Endothelial cell of umbilical vein (primary cell): ENCODE results near the gene RORC. TPM values are rescaled to one million over a fixed set of nuclear protein-coding genes. Genes with fewer than 3 reads are reported as not detected.

Experiments
- BruUV-seq: library from RNA; stranded (reverse); fragments of 400-500 nt; replicated peaks from 2 replicates; lab custom pipeline; 2021; lab: Mats Ljungman, UMichigan
- CTCF ChIA-PET: fragments of 300-600, 350-600 bp; sonication (Branson Sonifier 250); formaldehyde crosslinking; loops from one replicate; lab custom pipeline; 2021; ENCODE audit warnings: antibody characterized with exemption, inconsistent platforms; lab: Charles Lee
- POLR2A ChIA-PET: fragments of 300-600, 350-600 bp; sonication (Branson Sonifier 250); formaldehyde crosslinking; loops from one replicate; lab custom pipeline; 2021; ENCODE audit warnings: antibody characterized with exemption, inconsistent platforms; lab: Charles Lee
- DNase-seq: peaks from one replicate; pipeline ENCODE4 v3.0.0-alpha.2; 2011; ENCODE audit warnings: low read depth, low spot score
- FAIRE-seq: peaks from 2 replicates; lab custom pipeline; 2011; peaks lifted over from hg19 to GRCh38; lab: Jason Lieb, UNC
- H2AFZ ChIP-seq: 2 replicates; pipeline ENCODE4 v1.6.0; 2012; ENCODE audit warnings: low read depth, low read length, control low read depth, inconsistent platforms
- H3K27ac ChIP-seq: 2 replicates; pipeline ENCODE4 v1.5.1; 2011; ENCODE audit warnings: low read depth, mild to moderate bottlenecking, control low read depth, low read length, moderate library complexity; ENCODE audit not compliant: insufficient read depth
- H3K27me3 ChIP-seq, 2 experiments: 2 replicates each; pipeline versions ENCODE4 v1.6.0 to v1.6.1; 2011; ENCODE audit warnings: low read length in 2 of 2, mixed read lengths in 1 of 2; ENCODE audit not compliant: control insufficient read depth in 2 of 2, insufficient read depth in 2 of 2
- H3K36me3 ChIP-seq, 2 experiments: 2 replicates in 1 of 2; 3 replicates in 1 of 2; pipeline ENCODE4 v1.5.1; 2011; ENCODE audit warnings: low read length in 2 of 2, mild to moderate bottlenecking in 1 of 2, moderate library complexity in 1 of 2; ENCODE audit not compliant: control insufficient read depth in 2 of 2, insufficient read depth in 2 of 2; ENCODE audit errors: extremely low read depth in 1 of 2
- H3K4me1 ChIP-seq: 3 replicates; pipeline ENCODE4 v1.5.1; 2011; ENCODE audit warnings: mild to moderate bottlenecking, low read length; ENCODE audit not compliant: control insufficient read depth, insufficient read depth; ENCODE audit errors: extremely low read depth
- H3K4me2 ChIP-seq: 2 replicates; pipeline ENCODE4 v1.6.1; 2011; ENCODE audit warnings: low read length, control low read depth, mixed read lengths; ENCODE audit not compliant: insufficient read depth
- H3K4me3 ChIP-seq, 3 experiments: fragments of 200-600 bp in 1 of 3; sonication (generic), shearing (Covaris generic) in 1 of 3; replicated peaks in 1 of 3; 2 replicates each; pipeline ENCODE4 v1.5.1; 2011 to 2016; ENCODE audit warnings: control low read depth in 3 of 3, low read length in 3 of 3, mild to moderate bottlenecking in 2 of 3, inconsistent platforms in 1 of 3, low read depth in 1 of 3, moderate library complexity in 1 of 3; ENCODE audit not compliant: insufficient read depth in 1 of 3
- H3K79me2 ChIP-seq: 2 replicates; pipeline ENCODE4 v1.6.0; 2012; ENCODE audit warnings: low read length, inconsistent platforms; ENCODE audit not compliant: control insufficient read depth, insufficient read depth
- H3K9ac ChIP-seq: replicated peaks from 2 replicates; pipeline ENCODE3; 2011; ENCODE audit warnings: low read length, control low read depth; ENCODE audit not compliant: insufficient read depth; ENCODE audit errors: extremely low read depth
- H3K9me1 ChIP-seq: replicated peaks from 3 replicates; pipeline ENCODE4 v1.6.0; 2011; ENCODE audit warnings: mild to moderate bottlenecking, low read length; ENCODE audit not compliant: control insufficient read depth, insufficient read depth; ENCODE audit errors: extremely low read depth
- H3K9me3 ChIP-seq: replicated peaks from 2 replicates; pipeline ENCODE4 v1.5.1; 2012; ENCODE audit warnings: low read length, inconsistent platforms; ENCODE audit not compliant: control insufficient read depth, insufficient read depth
- H4K20me1 ChIP-seq: replicated peaks from 2 replicates; pipeline ENCODE3; 2011; ENCODE audit warnings: mild to moderate bottlenecking, low read length; ENCODE audit not compliant: control insufficient read depth, insufficient read depth; ENCODE audit errors: extremely low read depth
- CTCF ChIP-seq, 2 donors: IDR thresholded peaks; 1 replicate in 1 of 2; 2 replicates in 1 of 2; pipeline ENCODE4 v1.5.1; 2011; ENCODE audit warnings: low read length in 2 of 2, mild to moderate bottlenecking in 2 of 2, moderate library complexity in 2 of 2, control low read depth in 1 of 2, inconsistent platforms in 1 of 2, low read depth in 1 of 2; ENCODE audit not compliant: insufficient read depth in 1 of 2; ENCODE audit errors: extremely low read depth in 1 of 2
- EZH2 ChIP-seq: IDR thresholded peaks from 2 replicates; pipeline ENCODE4 v1.6.1; 2012; ENCODE audit warnings: borderline replicate concordance, low read depth, mild to moderate bottlenecking, moderate library complexity, low read length, inconsistent platforms; ENCODE audit not compliant: severe bottlenecking
- FOS ChIP-seq: IDR thresholded peaks from 2 replicates; pipeline ENCODE4 v1.6.1; 2011; ENCODE audit warnings: mild to moderate bottlenecking, low read length, moderate library complexity, borderline replicate concordance; ENCODE audit not compliant: insufficient read depth
- GATA2 ChIP-seq: IDR thresholded peaks from 2 replicates; pipeline ENCODE4 v1.7.0; 2011; ENCODE audit warnings: low read depth, mild to moderate bottlenecking, moderate library complexity, mixed read lengths, low read length; ENCODE audit not compliant: insufficient read length, insufficient read depth
- JUN ChIP-seq: IDR thresholded peaks from 2 replicates; pipeline ENCODE4 v1.6.1; 2011; ENCODE audit warnings: borderline replicate concordance, low read depth; ENCODE audit not compliant: insufficient read length, insufficient read depth
- MAX ChIP-seq: IDR thresholded peaks from 2 replicates; pipeline ENCODE4 v1.6.1; 2011; ENCODE audit not compliant: insufficient read depth, insufficient read length
- MYC ChIP-seq: IDR thresholded peaks from one replicate; pipeline ENCODE4 v1.6.1; 2011; ENCODE audit warnings: mild to moderate bottlenecking, low read depth, low read length
- POLR2A ChIP-seq: IDR thresholded peaks from 2 replicates; pipeline ENCODE4 v1.6.1; 2012; ENCODE audit warnings: low read depth, mild to moderate bottlenecking, control low read depth, low read length
- POLR2AphosphoS5 ChIP-seq: IDR thresholded peaks from 2 replicates; pipeline ENCODE4 v1.6.1; 2012; ENCODE audit warnings: low read depth, mild to moderate bottlenecking, control low read depth, low read length, moderate library complexity; ENCODE audit not compliant: insufficient read depth
- dilution Hi-C: fragments of 300-500 bp; cut with MboI; formaldehyde crosslinking; loops from one replicate; pipeline ENCODE4 v1.15.0; 2019; ENCODE audit warnings: low sequenced_read_pairs; ENCODE audit not compliant: extremely low pct_ligation_motif_present
- intact Hi-C: fragments of 100-400 bp; cut with micrococcal nuclease; formaldehyde crosslinking; loops from one replicate; pipeline ENCODE4 v1.10.0; 2022
- polyA plus RNA-seq, 4 experiments: library from polyadenylated mRNA; depleted of rRNA in 3 of 4; stranded (reverse) in 3 of 4; unstranded in 1 of 4; fragments of >200 nt; gene quantifications; 2 replicates each; pipeline versions ENCODE4 v1.2.1 to v1.2.3, GENCODE V29; 2011 to 2012; ENCODE audit warnings: missing spikeins in 1 of 4
- total RNA-seq: library from RNA; stranded (reverse); gene quantifications from 2 replicates; pipeline ENCODE4 v1.2.3, GENCODE V29; 2021

RORC gene
- total and polyA plus RNA-seq, 2 donors (not counting 3 experiments of a cell fraction or from before 2014, with no cell fraction given): not detected

- intact Hi-C loops (loop anchor here (1.0 kb wide), 1 partner anchor 12 kb away; no protein-coding TSS in a partner anchor), dilution Hi-C loops (no loop called here)
- no peak overlapping the region for H3K4me2 ChIP-seq
- TF ChIP-seq EZH2: no peak
- TF ChIP-seq POLR2AphosphoS5: peak; percentile 43
- peak; percentile 90 for TF ChIP-seq FOS
- H3K9me1 ChIP-seq: no peaks in the 10 kb centered on the region
- H3K4me3 ChIP-seq: no peak overlapping the region
- H3K4me1 ChIP-seq: peaks cover 12% of the 10 kb centered on the region
- H3K79me2 ChIP-seq: no peaks in the 10 kb centered on the region
- no peak overlapping the region for H2AFZ ChIP-seq
- H3K9me3 ChIP-seq: no peaks in the 10 kb centered on the region
- no TSS peak for BruUV-seq
- H3K36me3 ChIP-seq: no peaks in the 10 kb centered on the region
- POLR2A ChIA-PET: no interaction called here
- FAIRE-seq (peak; percentile 99), DNase-seq (peak; percentile 66)
- no peaks in the 10 kb centered on the region for H4K20me1 ChIP-seq
- CTCF ChIA-PET: interaction anchor here (1.1 kb wide), 1 partner anchor 161 kb away, joined by 3 read pairs; no protein-coding TSS in a partner anchor
- H3K27ac ChIP-seq: no peak overlapping the region
- peaks cover 7 to 12% of the 10 kb centered on the region in 2 experiments for H3K27me3 ChIP-seq
- H3K9ac ChIP-seq: no peak overlapping the region
Measured at GRCh38 chr1:151841141-151841540, 9.5 kb upstream of the RORC start.

GRCh38 chr1:151840421-151840820, 8.8 kb upstream of the RORC start:
- BruUV-seq: no TSS peak
- H3K27ac ChIP-seq: no peak overlapping the region
- H3K4me1 ChIP-seq: peaks cover 12% of the 10 kb centered on the region
- dilution Hi-C loops: no loop called here
- no peak overlapping the region for H3K4me3 ChIP-seq
- intact Hi-C loops: no loop called here
- TF ChIP-seq JUN: no peak
- TF ChIP-seq CTCF (IDR thresholded peaks at IDR 0.05; ENCODE audit: extremely low read depth in 1 of 2, insufficient read depth in 1 of 2, low read depth in 1 of 2, low read length in 2 of 2): no peak
- no peak for TF ChIP-seq MAX
- TF ChIP-seq POLR2AphosphoS5: no peak
- TF ChIP-seq POLR2A: no peak
- TF ChIP-seq FOS: no peak
- no peak for TF ChIP-seq GATA2
- no peak for TF ChIP-seq MYC
- no peak for TF ChIP-seq EZH2
- no peak overlapping the region for H3K4me2 ChIP-seq
- no peaks in the 10 kb centered on the region for H3K36me3 ChIP-seq
- FAIRE-seq (peak; percentile 33), DNase-seq (no peak)
- H3K9me3 ChIP-seq: no peaks in the 10 kb centered on the region
- no peaks in the 10 kb centered on the region for H3K9me1 ChIP-seq
- H2AFZ ChIP-seq: no peak overlapping the region
- peaks cover 7 to 12% of the 10 kb centered on the region in 2 experiments for H3K27me3 ChIP-seq
- no peaks in the 10 kb centered on the region for H3K79me2 ChIP-seq
- ChIA-PET CTCF (interaction anchor here (1.1 kb wide), 1 partner anchor 162 kb away, joined by 3 read pairs; no protein-coding TSS in a partner anchor), POLR2A (no interaction called here)
- H3K9ac ChIP-seq: no peak overlapping the region
- no peaks in the 10 kb centered on the region for H4K20me1 ChIP-seq
